ENCODE results near the gene UTS2R. TPM values are rescaled to one million over a fixed set of nuclear protein-coding genes. Genes with fewer than 3 reads are reported as not detected.

Gene UTS2R
- total RNA-seq, 1 donor from 2014 or later, result not detected

DNA sequence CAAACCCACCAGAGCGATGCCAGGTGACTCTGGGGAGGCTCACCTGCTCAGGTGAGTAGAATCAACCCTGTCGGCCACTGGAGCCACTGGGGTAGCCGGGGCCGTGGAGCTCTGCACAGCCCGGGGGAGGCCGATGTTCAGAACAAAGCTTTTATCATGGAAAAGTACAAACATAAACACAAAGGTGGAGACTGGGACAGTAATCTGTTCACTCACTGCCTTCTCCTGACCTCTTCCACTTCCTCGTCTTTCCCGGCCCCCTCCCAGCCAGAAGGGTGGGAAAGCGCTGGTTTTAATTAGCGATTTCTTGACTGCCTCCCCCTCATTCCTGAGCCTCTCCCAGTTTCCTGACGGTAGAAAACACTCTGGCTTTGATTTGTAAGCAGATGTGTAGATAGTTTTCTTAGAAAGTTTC, 22.3 kb upstream of the UTS2R start:
- H3K4me3 ChIP-seq, result no peak overlapping the region
- no peaks in the 10 kb centered on the region for H3K36me3 ChIP-seq
- H3K4me1 ChIP-seq, result peaks cover 9% of the 10 kb centered on the region
- ATAC-seq, result no peak
- no peaks in the 10 kb centered on the region for H3K9me3 ChIP-seq
- no peak for TF ChIP-seq CTCF (IDR thresholded peaks at IDR 0.05)
- peaks cover 5% of the 10 kb centered on the region for H3K27me3 ChIP-seq (ENCODE audit: low read depth)
- intact Hi-C loops (cut with DNase I), result no loop called here
- no peak overlapping the region for H3K27ac ChIP-seq
- no peak for DNase-seq

- peak in 1 of 2 donors; percentile 3 for ATAC-seq
- Histone ChIP-seq H3K4me1 (peaks cover 9% of the 10 kb centered on the region), H3K4me3 (no peak overlapping the region), H3K36me3 (no peaks in the 10 kb centered on the region), H3K9me3 (no peaks in the 10 kb centered on the region), H3K27ac (no peak overlapping the region), H3K27me3 (ENCODE audit: low read depth) (peaks cover 5% of the 10 kb centered on the region)
- DNase-seq, result no peak
- TF ChIP-seq CTCF (IDR thresholded peaks at IDR 0.05), result no peak
- intact Hi-C loops (cut with DNase I), result no loop called here
Measured at GRCh38 chr17:82350182-82351030, 21.2 kb upstream of the UTS2R start.

DNA sequence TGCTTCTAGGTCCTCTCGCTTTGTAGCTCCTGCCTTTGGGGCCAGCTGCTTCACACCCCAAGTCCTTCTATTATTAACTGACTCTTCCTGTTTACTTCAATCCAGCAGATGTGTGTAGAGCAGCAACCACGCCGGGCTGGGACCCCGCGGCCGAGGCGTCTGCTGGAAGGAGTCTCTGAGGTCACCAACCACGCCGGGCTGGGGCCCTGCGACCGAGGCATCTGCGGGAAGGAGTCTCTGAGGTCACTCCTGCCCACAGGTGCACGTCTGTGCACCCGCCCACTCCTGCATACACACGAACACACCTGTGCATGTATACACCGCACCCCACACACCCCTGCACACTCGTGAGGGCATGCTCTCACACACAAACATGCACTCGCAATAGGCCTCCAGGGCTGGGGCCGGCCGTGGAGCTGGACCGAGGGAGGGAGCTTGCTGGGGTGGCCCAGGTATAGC, 20.3 kb upstream of the UTS2R start:
- peak in 1 of 2 donors; percentile 6 for ATAC-seq
- H3K9me3 ChIP-seq, result no peaks in the 10 kb centered on the region
- H3K27ac ChIP-seq, result no peak overlapping the region
- DNase-seq, result no peak
- no peaks in the 10 kb centered on the region for H3K36me3 ChIP-seq
- intact Hi-C loops (cut with DNase I), result no loop called here
- peaks cover 9% of the 10 kb centered on the region for H3K4me1 ChIP-seq
- H3K27me3 ChIP-seq (ENCODE audit: low read depth), result peaks cover 7% of the 10 kb centered on the region
- H3K4me3 ChIP-seq, result no peak overlapping the region
- no peak for TF ChIP-seq CTCF (IDR thresholded peaks at IDR 0.05)

DNA sequence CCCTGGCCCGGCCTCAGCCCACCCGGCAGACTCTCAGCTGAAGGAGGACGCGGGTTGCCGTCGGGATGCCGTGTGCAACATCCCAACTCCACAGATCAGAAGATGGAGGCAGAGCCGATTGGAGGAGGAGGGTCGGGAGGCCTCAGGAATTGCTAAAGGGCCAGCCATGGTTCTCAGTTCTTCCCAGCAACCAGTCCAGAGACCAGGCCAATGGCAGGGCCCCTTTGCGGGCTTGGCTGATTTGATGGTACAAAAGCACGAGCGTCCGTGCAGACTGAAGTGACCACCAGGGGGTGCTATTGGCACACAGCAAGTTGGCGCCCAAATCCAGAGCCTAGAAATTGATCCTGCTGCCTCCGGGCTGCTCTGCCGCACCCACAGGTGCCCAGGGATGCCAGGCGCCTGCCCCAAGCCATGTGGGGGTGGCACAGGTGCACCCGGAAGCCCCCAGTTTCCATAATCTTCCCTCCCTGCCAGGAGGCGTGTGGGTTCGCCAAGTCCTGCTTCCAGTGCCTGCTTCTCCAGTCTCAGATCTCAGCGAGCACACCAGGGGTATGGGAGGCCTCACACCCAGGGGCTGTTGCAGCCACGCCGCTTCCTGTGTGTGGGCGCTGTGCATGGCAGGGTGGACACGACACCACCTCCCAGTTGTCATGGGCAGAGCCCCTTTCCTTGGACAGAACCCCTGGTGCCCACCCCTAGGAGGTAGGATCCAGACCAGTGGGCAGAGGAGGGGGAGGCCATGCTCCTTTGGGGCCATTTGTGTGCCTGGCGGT, 19.7 kb upstream of the UTS2R start:
- Histone ChIP-seq H3K27ac (no peak overlapping the region), H3K27me3 (ENCODE audit: low read depth) (peaks cover 13% of the 10 kb centered on the region), H3K9me3 (no peaks in the 10 kb centered on the region), H3K4me3 (no peak overlapping the region), H3K36me3 (no peaks in the 10 kb centered on the region), H3K4me1 (peaks cover 9% of the 10 kb centered on the region)
- DNase-seq, result peak; percentile 89
- intact Hi-C loops (cut with DNase I), result no loop called here
- TF ChIP-seq CTCF (IDR thresholded peaks at IDR 0.05), result peak; percentile 97
- ATAC-seq, result peak; percentile 75 to 87

DNA sequence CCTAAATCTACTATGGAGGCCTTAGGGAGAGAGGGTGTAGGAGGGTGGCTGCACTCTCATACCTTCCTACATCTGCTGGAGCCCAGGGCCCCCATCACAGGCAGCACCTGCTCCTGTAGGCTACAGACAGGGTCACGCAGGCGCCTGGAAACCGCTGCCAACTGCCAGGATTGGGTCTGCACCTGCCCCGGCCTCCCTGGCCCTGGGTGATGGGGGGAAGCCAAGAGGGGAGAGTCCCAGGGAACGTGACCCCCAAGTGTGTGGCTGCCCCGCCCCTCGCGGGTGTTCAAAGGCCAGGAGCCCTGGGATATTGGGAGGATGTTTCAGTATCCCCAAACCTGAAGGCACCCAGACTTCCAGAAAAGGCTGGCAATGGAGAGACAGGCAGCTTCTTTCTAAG, 18.1 kb upstream of the UTS2R start:
- no peak for TF ChIP-seq CTCF (IDR thresholded peaks at IDR 0.05)
- intact Hi-C loops (cut with DNase I), result no loop called here
- H3K4me3 ChIP-seq, result no peak overlapping the region
- peaks cover 24% of the 10 kb centered on the region for H3K27me3 ChIP-seq (ENCODE audit: low read depth)
- DNase-seq (no peak), ATAC-seq (no peak)
- no peaks in the 10 kb centered on the region for H3K36me3 ChIP-seq
- no peaks in the 10 kb centered on the region for H3K9me3 ChIP-seq
- H3K4me1 ChIP-seq, result peaks cover 9% of the 10 kb centered on the region
- no peak overlapping the region for H3K27ac ChIP-seq
